HG03565 (cell line): ENCODE data around the gene IRF2.

ENCODE experiments used
- ATAC-seq: cut with Tn5 transposase; IDR thresholded peaks from one replicate; pipeline ENCODE4 v1.9.1; 2021; ENCODE audit warnings: mild to moderate bottlenecking, moderate library complexity; ENCODE audit not compliant: unreplicated experiment

Gene IRF2

GRCh38 chr4:184410748-184411147 lies 63.6 kb downstream of the IRF2 start:
- no peak for ATAC-seq

- no peak for ATAC-seq
Measured at GRCh38 chr4:184409911-184410692, 64.2 kb downstream of the IRF2 start.

GRCh38 chr4:184409502-184409901 lies 64.8 kb downstream of the IRF2 start:
- no peak for ATAC-seq

- ATAC-seq = no peak
Measured at GRCh38 chr4:184408684-184409081, 65.7 kb downstream of the IRF2 start.

GRCh38 chr4:184408021-184408683 lies 66.2 kb downstream of the IRF2 start:
- no peak for ATAC-seq

- no peak for ATAC-seq
Measured at GRCh38 chr4:184406958-184407391, 67.4 kb downstream of the IRF2 start.

- ATAC-seq = no peak
Measured at GRCh38 chr4:184404047-184404446, 70.3 kb downstream of the IRF2 start.

GRCh38 chr4:184403384-184403781 lies 71.0 kb downstream of the IRF2 start:
- ATAC-seq = no peak

- ATAC-seq = no peak
Measured at GRCh38 chr4:184402740-184403383, 71.5 kb downstream of the IRF2 start.

- ATAC-seq = no peak
Measured at GRCh38 chr4:184402239-184402638, 72.1 kb downstream of the IRF2 start.

- no peak for ATAC-seq
Measured at GRCh38 chr4:184401397-184402171, 72.8 kb downstream of the IRF2 start.

GRCh38 chr4:184400891-184401290 lies 73.5 kb downstream of the IRF2 start:
- no peak for ATAC-seq

GRCh38 chr4:184400375-184400870 lies 73.9 kb downstream of the IRF2 start:
- ATAC-seq = no peak

GRCh38 chr4:184399512-184399908 lies 74.8 kb downstream of the IRF2 start:
- ATAC-seq = no peak

GRCh38 chr4:184398741-184399511 lies 75.4 kb downstream of the IRF2 start:
- no peak for ATAC-seq

GRCh38 chr4:184397516-184398163 lies 76.7 kb downstream of the IRF2 start:
- ATAC-seq = no peak

- no peak for ATAC-seq
Measured at GRCh38 chr4:184396570-184397515, 77.5 kb downstream of the IRF2 start.

GRCh38 chr4:184395971-184396391 lies 78.4 kb downstream of the IRF2 start:
- peak; percentile 82 for ATAC-seq
